GM19372 (cell line): ENCODE results near the gene MR1.

Experiments used
- ATAC-seq: cut with Tn5 transposase; IDR thresholded peaks from one replicate; pipeline ENCODE4 v1.9.1; 2021; ENCODE audit warnings: mild to moderate bottlenecking, low read depth, moderate library complexity; ENCODE audit not compliant: unreplicated experiment

The MR1 gene

DNA sequence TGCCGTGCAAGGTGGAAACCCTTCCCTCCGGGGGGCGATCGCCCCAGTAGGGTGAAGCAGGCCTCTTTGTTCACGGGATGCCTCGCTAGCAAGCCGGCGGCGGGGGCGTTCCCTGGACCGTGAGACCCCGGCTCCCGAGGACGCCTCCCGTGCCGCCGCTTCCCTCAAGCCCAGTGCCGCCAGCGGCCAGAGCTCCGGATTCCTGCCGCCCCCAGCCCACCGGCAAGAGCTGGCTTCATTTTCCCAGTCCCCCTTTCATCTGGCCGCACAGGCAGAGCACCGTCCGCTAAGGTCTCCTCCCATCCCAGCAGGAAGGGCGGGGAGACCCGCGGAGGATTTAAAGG is 71.0 kb downstream of the MR1 start:
- ATAC-seq = peak; percentile 13

DNA sequence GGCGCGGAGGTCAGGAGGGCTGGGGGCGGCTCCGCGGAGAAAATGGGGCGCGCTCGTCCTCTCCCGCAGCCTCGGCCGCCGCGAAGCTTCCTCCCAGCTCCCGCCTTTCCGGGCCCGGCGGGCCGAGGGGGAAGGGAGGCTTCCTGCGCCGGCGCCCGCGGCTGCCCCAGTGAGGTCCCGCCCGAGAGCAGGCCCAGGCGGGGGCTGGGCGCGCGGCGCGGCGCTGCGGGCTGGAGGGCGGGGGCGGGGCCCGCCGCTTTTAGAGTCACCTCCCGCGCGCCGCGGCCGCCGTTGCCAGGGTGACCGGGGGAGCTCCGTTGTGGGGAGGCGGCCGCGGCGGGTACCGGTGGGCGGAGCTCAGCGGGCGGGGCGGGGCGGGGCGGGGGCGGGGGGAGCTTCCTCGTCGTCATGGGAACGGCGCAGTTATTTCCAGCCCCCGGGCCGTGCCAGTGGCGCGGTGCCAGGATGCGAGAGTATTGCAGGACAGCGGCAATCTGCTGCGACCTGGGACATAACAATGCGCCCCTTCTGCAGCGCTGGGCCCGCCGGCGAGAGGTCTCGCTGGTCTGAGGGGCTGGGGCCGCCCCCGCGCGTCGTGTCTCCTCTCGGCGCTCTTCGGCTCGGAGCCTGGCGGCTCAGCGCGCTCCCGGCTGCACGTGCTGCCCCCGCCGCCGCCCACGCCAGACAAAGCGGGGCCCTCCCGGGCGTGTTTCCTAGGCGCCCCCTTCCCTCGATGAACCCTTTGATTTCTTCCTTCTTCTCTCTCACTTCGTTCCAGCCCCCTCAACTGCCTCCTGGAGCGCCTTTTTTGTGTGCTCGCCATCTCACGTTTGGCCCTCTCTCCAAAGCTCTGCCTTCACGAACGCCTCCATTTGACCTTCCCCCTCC is 71.6 kb downstream of the MR1 start:
- ATAC-seq = peak; percentile 82

GRCh38 chr1:181106022-181106312 is 72.2 kb downstream of the MR1 start:
- ATAC-seq = no peak

GRCh38 chr1:181106479-181106878 is 72.7 kb downstream of the MR1 start:
- no peak for ATAC-seq

GRCh38 chr1:181107711-181108110 is 73.9 kb downstream of the MR1 start:
- ATAC-seq = no peak

GRCh38 chr1:181108304-181108867 is 74.6 kb downstream of the MR1 start:
- ATAC-seq = no peak

DNA sequence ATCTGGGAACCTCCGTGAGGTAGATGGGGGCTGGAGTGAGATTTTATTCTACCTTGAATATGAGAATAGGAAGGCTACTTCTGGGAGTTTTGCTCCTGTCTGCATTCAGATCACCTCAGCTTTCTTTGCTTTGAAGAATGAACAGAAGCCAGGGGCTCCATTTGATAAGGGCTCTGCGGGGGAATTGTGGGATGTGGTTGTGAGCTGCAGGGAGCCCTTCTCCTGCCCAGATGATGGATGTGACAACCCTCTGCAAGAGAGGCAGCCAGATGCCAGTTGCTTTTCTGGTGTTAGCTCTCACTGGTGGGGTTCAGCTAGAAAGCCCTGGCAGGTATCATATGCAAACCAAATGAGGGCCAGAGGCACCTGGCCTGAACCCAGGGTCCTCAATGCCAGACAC is 76.2 kb downstream of the MR1 start:
- no peak for ATAC-seq
